ENCODE results near the gene CBL. TPM values are rescaled to one million over a fixed set of nuclear protein-coding genes. Genes with fewer than 3 reads are reported as not detected.

CBL gene
- polyA plus RNA-seq, 3 donors, result 7.6 to 24.0 (median 23.1) TPM

- no peak for DNase-seq
- Histone ChIP-seq H4K20me1 (ENCODE audit: insufficient read depth, low read length) (peaks cover 98% of the 10 kb centered on the region), H3K36me3 (replicated peaks in 1 of 2; ENCODE audit: control insufficient read depth in 1 of 2, insufficient read depth in 2 of 2, low read length in 2 of 2) (peaks cover 7 to 14% of the 10 kb centered on the region in 2 donors), H3K9ac (ENCODE audit: insufficient read depth, low read length, poor library complexity, severe bottlenecking) (no peak overlapping the region), H3K79me2 (ENCODE audit: insufficient read depth, low read length) (peaks cover 96% of the 10 kb centered on the region), H3K4me3 (replicated peaks in 1 of 3; ENCODE audit: low read depth in 2 of 3, low read length in 3 of 3) (no peak overlapping the region), H2AFZ (ENCODE audit: insufficient read depth, low read depth, low read length, poor library complexity, severe bottlenecking) (no peak overlapping the region), H3K9me3 (replicated peaks in 1 of 2; ENCODE audit: control insufficient read depth in 1 of 2, insufficient read depth in 1 of 2, low read length in 2 of 2) (no peaks in the 10 kb centered on the region), H3K27ac (ENCODE audit: low read depth in 1 of 2, low read length in 2 of 2) (peak overlapping the region in 1 of 2 donors; percentile 39), H3K4me1 (ENCODE audit: control insufficient read depth in 1 of 2, insufficient read depth in 2 of 2, low read length in 2 of 2) (peaks cover 41 to 50% of the 10 kb centered on the region in 2 donors), H3K4me2 (replicated peaks; ENCODE audit: extremely low read depth, low read length, poor library complexity, severe bottlenecking) (no peak overlapping the region), H3K27me3 (ENCODE audit: control insufficient read depth in 2 of 2, insufficient read depth in 2 of 2, low read length in 2 of 2) (no peaks in the 10 kb centered on the region)
- peaks cover 0 to 36% of the 10 kb centered on the region in 2 donors for H3K36me3 Mint-ChIP-seq
- H3K4me3 Mint-ChIP-seq, result no peak overlapping the region
- no peak for TF ChIP-seq CTCF (IDR thresholded peaks at IDR 0.05)
- H3K27me3 Mint-ChIP-seq (ENCODE audit: low read depth in 3 of 3), result no peaks in the 10 kb centered on the region
- 73% methylated on average over 4 of the region's 7 CpGs for WGBS (ENCODE audit: insufficient coverage)
- H3K9me3 Mint-ChIP-seq, result no peaks in the 10 kb centered on the region
- H3K4me1 Mint-ChIP-seq, result peaks cover 27% of the 10 kb centered on the region
- intact Hi-C loops (cut with micrococcal nuclease), result no loop called here
- peak overlapping the region in 6 of 7 donors; percentile 6 to 80 (median 50) for H3K27ac Mint-ChIP-seq
Observed at GRCh38 chr11:119266517-119267255, 60.5 kb downstream of the CBL start.

- Histone ChIP-seq H2AFZ (ENCODE audit: insufficient read depth, low read depth, low read length, poor library complexity, severe bottlenecking) (no peak overlapping the region), H3K4me2 (replicated peaks; ENCODE audit: extremely low read depth, low read length, poor library complexity, severe bottlenecking) (no peak overlapping the region), H3K36me3 (replicated peaks in 1 of 2; ENCODE audit: control insufficient read depth in 1 of 2, insufficient read depth in 2 of 2, low read length in 2 of 2) (peaks cover 17 to 23% of the 10 kb centered on the region in 2 donors), H3K9me3 (replicated peaks in 1 of 2; ENCODE audit: control insufficient read depth in 1 of 2, insufficient read depth in 1 of 2, low read length in 2 of 2) (no peaks in the 10 kb centered on the region), H3K4me3 (replicated peaks in 1 of 3; ENCODE audit: low read depth in 2 of 3, low read length in 3 of 3) (no peak overlapping the region), H3K4me1 (ENCODE audit: control insufficient read depth in 1 of 2, insufficient read depth in 2 of 2, low read length in 2 of 2) (peaks cover 32 to 41% of the 10 kb centered on the region in 2 donors), H3K27me3 (ENCODE audit: control insufficient read depth in 2 of 2, insufficient read depth in 2 of 2, low read length in 2 of 2) (no peaks in the 10 kb centered on the region), H4K20me1 (ENCODE audit: insufficient read depth, low read length) (peaks cover 98% of the 10 kb centered on the region), H3K27ac (ENCODE audit: low read depth in 1 of 2, low read length in 2 of 2) (peak overlapping the region in 1 of 2 donors; percentile 44), H3K79me2 (ENCODE audit: insufficient read depth, low read length) (peaks cover 95% of the 10 kb centered on the region), H3K9ac (ENCODE audit: insufficient read depth, low read length, poor library complexity, severe bottlenecking) (no peak overlapping the region)
- no peak for TF ChIP-seq CTCF (IDR thresholded peaks at IDR 0.05)
- H3K4me3 Mint-ChIP-seq, result peak overlapping the region in 1 of 2 donors; percentile 28
- H3K9me3 Mint-ChIP-seq, result no peaks in the 10 kb centered on the region
- intact Hi-C loops (cut with micrococcal nuclease), result no loop called here
- H3K27ac Mint-ChIP-seq, result peak overlapping the region in 4 of 7 donors; percentile 17 to 66 (median 42)
- no peak for DNase-seq
- H3K4me1 Mint-ChIP-seq, result peaks cover 27% of the 10 kb centered on the region
- peaks cover 8 to 45% of the 10 kb centered on the region in 2 donors for H3K36me3 Mint-ChIP-seq
- WGBS (ENCODE audit: insufficient coverage), result 100% methylated on average over 3 of the region's 5 CpGs
- no peaks in the 10 kb centered on the region for H3K27me3 Mint-ChIP-seq (ENCODE audit: low read depth in 3 of 3)
Observed at GRCh38 chr11:119267645-119268044, 61.5 kb downstream of the CBL start.

All from CD14-positive monocyte (primary cell).